BLaER1 treated with 17β-estradiol and CSF1 and Interleukin-3, amounts not matched to agents 10 nM and 100 nM (cell line): Measurements from ENCODE around the gene UPK1A.
A peak's percentile ranks its signal among the peaks of the same experiment; 100 is the strongest.

Experiments
- H3K27ac ChIP-seq, 11 experiments: shearing (Covaris generic); formaldehyde crosslinking; 2 replicates each; pipeline ENCODE4 v1.8.1; 2022
- H3K27me3 ChIP-seq, 11 experiments: shearing (Covaris generic); formaldehyde crosslinking; 2 replicates each; pipeline ENCODE4 v1.8.1; 2022
- H3K36me3 ChIP-seq, 11 experiments: shearing (Covaris generic); formaldehyde crosslinking; 2 replicates each; pipeline ENCODE4 v1.8.1; 2022
- H3K4me1 ChIP-seq, 10 experiments: shearing (Covaris generic); formaldehyde crosslinking; 2 replicates each; pipeline ENCODE4 v1.8.1; 2022
- H3K4me2 ChIP-seq, 11 experiments: shearing (Covaris generic); formaldehyde crosslinking; 2 replicates each; pipeline ENCODE4 v1.8.1; 2022
- H3K4me3 ChIP-seq, 10 experiments: shearing (Covaris generic); formaldehyde crosslinking; 2 replicates each; pipeline ENCODE4 v1.8.1; 2022
- H3K9ac ChIP-seq, 11 experiments: shearing (Covaris generic); formaldehyde crosslinking; 2 replicates each; pipeline ENCODE4 v1.8.1; 2022
- H3K9me3 ChIP-seq, 11 experiments: shearing (Covaris generic); formaldehyde crosslinking; replicated peaks in 1 of 11; 2 replicates each; pipeline ENCODE4 v1.8.1; 2022
- H4K20me1 ChIP-seq, 11 experiments: shearing (Covaris generic); formaldehyde crosslinking; 2 replicates each; pipeline ENCODE4 v1.8.1; 2022
- Cebpa-rat ChIP-seq, 11 experiments: shearing (Covaris generic); IDR thresholded peaks; 2 replicates each; pipeline ENCODE4 v1.8.1; 2022

UPK1A gene

DNA sequence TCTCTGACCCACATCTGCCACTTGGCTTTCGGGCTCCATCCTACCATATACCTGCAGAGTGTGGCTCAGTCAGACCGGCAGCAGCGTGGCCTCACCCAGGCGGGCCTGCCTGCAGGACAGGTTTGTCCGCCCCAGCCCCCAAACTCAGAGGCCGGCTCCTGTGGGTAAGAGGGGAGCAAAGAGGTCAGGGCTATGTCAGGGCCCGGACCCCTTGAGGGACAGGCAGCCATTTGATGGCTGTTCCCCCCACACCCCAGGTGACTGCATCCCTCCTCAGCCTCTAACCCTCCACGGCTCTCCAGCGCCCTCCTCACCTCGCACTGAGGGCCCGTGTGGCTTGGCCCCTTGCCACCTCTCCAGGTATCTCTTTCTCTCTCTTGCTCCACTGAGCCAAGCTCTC lies 25.7 kb downstream of the UPK1A start:
- no peaks in the 10 kb centered on the region for H3K36me3 ChIP-seq
- no peaks in the 10 kb centered on the region for H4K20me1 ChIP-seq
- H3K4me3 ChIP-seq: no peak overlapping the region
- H3K27ac ChIP-seq: no peak overlapping the region
- no peaks in the 10 kb centered on the region for H3K27me3 ChIP-seq
- no peak for TF ChIP-seq Cebpa-rat (IDR thresholded peaks at IDR 0.05)
- H3K4me2 ChIP-seq: no peak overlapping the region
- 0 out of 22 replicates have a peak overlapping the region, but pooled peaks of 1 of the 11 experiments have one; percentile 0 for H3K9ac ChIP-seq
- H3K9me3 ChIP-seq: 0 out of 22 replicates have a peak, but pooled peaks cover 0 to 4% (median 0%) of the 10 kb centered on the region in 11 experiments
- peaks cover 0 to 15% (median 10%) of the 10 kb centered on the region in 10 experiments; a peak in 15 of 20 replicates for H3K4me1 ChIP-seq

DNA sequence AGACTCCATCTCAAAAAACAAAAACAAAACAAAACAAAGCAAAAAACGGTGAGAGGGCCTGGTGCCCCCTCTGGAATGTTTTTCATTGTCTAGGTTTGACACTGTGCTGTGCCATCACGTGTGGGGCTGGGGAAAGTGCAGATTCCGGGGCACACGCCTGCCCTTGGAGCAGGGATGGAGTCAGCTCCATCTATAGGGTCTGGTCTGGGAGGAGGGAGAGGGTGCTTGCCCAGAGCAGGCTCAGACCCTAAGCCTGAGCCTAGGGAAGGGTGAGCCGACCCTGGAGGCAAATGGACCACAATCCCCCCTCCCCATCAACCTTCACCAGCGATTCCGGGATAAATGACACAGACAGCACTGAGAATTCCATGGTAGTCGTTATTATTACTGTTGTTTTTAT lies 27.1 kb downstream of the UPK1A start:
- peak overlapping the region in 5 of 11 experiments; percentile 12 to 59 (median 26); a peak in 3 of 22 replicates for H3K4me2 ChIP-seq
- 0 out of 22 replicates have a peak, but pooled peaks cover 0 to 4% (median 0%) of the 10 kb centered on the region in 11 experiments for H3K9me3 ChIP-seq
- 0 out of 22 replicates have a peak overlapping the region, but pooled peaks of 1 of the 11 experiments have one; percentile 16 for H3K9ac ChIP-seq
- H3K36me3 ChIP-seq: no peaks in the 10 kb centered on the region
- no peaks in the 10 kb centered on the region for H4K20me1 ChIP-seq
- no peak overlapping the region for H3K27ac ChIP-seq
- H3K4me3 ChIP-seq: no peak overlapping the region
- no peak for TF ChIP-seq Cebpa-rat (IDR thresholded peaks at IDR 0.05)
- H3K4me1 ChIP-seq: peaks cover 0 to 9% (median 6%) of the 10 kb centered on the region in 10 experiments; a peak in 11 of 20 replicates
- no peaks in the 10 kb centered on the region for H3K27me3 ChIP-seq

DNA sequence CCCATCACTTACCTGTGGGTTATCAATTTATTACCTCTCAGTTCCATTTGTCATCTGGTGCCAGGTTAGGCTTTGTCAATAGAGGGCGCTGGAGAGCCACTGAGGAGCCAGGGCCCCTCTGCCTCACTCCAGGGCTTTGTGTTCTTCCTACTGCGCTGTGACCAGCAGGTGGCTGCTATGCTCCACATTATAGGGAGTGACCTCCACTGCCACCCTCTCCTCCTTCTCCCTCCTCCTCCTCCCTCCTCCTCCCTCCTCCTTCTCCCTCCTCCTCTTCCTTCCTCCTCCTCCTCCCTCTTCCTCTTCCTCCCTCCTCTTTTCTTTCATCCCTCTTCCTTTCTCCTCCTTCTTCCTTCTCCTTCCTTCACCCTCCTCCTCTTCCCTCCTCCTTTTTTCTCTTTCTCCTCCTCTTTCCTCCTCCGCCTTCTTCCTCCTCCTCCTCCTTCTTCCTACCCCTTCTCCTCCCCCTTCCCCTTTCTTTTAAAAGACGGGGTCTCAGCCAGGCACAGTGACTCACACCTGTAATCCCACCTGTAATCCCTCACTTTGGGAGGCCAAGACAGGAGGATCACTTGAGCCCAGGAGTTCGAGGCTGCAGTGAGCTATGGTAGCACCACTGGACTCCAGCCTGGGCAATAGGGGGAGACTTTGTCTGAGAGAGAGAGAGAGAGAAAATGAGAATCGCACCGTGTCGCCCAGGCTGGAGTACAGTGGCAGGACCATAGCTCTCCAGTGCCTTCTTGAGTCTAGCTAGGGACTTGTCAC lies 27.7 kb downstream of the UPK1A start:
- no peaks in the 10 kb centered on the region for H3K36me3 ChIP-seq
- no peak overlapping the region for H3K9ac ChIP-seq
- H3K4me1 ChIP-seq: peaks cover 0 to 9% (median 6%) of the 10 kb centered on the region in 10 experiments; a peak in 11 of 20 replicates
- H3K4me2 ChIP-seq: peak overlapping the region in 3 of 11 experiments; percentile 26 to 59 (median 45); a peak in 1 of 22 replicates
- TF ChIP-seq Cebpa-rat (IDR thresholded peaks at IDR 0.05): no peak
- no peak overlapping the region for H3K27ac ChIP-seq
- 0 out of 22 replicates have a peak, but pooled peaks cover 0 to 4% (median 0%) of the 10 kb centered on the region in 11 experiments for H3K9me3 ChIP-seq
- H3K27me3 ChIP-seq: no peaks in the 10 kb centered on the region
- H3K4me3 ChIP-seq: no peak overlapping the region
- H4K20me1 ChIP-seq: no peaks in the 10 kb centered on the region

DNA sequence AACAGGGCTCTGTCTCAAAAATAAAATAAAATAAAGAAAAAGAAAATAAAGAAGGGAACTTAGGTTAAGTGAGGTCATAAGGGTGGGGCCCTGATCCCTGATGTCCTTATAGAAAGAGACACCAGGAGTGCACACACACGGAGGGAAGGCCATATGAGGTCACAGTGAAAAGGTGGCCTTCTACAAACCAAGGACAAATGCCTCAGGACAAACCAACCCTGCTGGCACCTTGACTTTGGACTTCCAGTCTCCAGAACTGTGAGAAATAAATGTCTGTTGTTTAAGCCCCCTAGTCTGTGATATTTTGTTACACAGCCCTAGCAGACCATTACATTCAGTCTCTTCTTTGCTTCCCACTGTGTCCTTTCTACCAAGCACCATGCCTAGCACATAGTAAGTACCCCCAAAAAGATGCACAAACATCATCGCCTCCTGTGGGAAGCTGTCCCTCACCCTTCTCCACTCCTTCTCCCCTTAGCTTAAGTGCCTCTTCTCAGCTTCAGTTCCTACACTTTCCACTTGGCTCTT lies 29.6 kb downstream of the UPK1A start:
- no peak for TF ChIP-seq Cebpa-rat (IDR thresholded peaks at IDR 0.05)
- H4K20me1 ChIP-seq: no peaks in the 10 kb centered on the region
- no peaks in the 10 kb centered on the region for H3K27me3 ChIP-seq
- peaks cover 0 to 9% (median 6%) of the 10 kb centered on the region in 10 experiments; a peak in 11 of 20 replicates for H3K4me1 ChIP-seq
- no peak overlapping the region for H3K9ac ChIP-seq
- no peak overlapping the region for H3K4me3 ChIP-seq
- no peak overlapping the region for H3K4me2 ChIP-seq
- 0 out of 22 replicates have a peak, but pooled peaks cover 0 to 4% (median 0%) of the 10 kb centered on the region in 11 experiments for H3K9me3 ChIP-seq
- H3K27ac ChIP-seq: no peak overlapping the region
- no peaks in the 10 kb centered on the region for H3K36me3 ChIP-seq

GRCh38 chr19:35696835-35697234 lies 30.5 kb downstream of the UPK1A start:
- no peaks in the 10 kb centered on the region for H4K20me1 ChIP-seq
- H3K9ac ChIP-seq: no peak overlapping the region
- no peak overlapping the region for H3K4me3 ChIP-seq
- H3K4me2 ChIP-seq: no peak overlapping the region
- 0 out of 22 replicates have a peak, but pooled peaks cover 0 to 4% (median 0%) of the 10 kb centered on the region in 11 experiments for H3K9me3 ChIP-seq
- H3K27me3 ChIP-seq: no peaks in the 10 kb centered on the region
- H3K27ac ChIP-seq: no peak overlapping the region
- TF ChIP-seq Cebpa-rat (IDR thresholded peaks at IDR 0.05): no peak
- H3K4me1 ChIP-seq: peaks cover 0 to 11% (median 6%) of the 10 kb centered on the region in 10 experiments; a peak in 12 of 20 replicates
- H3K36me3 ChIP-seq: no peaks in the 10 kb centered on the region

DNA sequence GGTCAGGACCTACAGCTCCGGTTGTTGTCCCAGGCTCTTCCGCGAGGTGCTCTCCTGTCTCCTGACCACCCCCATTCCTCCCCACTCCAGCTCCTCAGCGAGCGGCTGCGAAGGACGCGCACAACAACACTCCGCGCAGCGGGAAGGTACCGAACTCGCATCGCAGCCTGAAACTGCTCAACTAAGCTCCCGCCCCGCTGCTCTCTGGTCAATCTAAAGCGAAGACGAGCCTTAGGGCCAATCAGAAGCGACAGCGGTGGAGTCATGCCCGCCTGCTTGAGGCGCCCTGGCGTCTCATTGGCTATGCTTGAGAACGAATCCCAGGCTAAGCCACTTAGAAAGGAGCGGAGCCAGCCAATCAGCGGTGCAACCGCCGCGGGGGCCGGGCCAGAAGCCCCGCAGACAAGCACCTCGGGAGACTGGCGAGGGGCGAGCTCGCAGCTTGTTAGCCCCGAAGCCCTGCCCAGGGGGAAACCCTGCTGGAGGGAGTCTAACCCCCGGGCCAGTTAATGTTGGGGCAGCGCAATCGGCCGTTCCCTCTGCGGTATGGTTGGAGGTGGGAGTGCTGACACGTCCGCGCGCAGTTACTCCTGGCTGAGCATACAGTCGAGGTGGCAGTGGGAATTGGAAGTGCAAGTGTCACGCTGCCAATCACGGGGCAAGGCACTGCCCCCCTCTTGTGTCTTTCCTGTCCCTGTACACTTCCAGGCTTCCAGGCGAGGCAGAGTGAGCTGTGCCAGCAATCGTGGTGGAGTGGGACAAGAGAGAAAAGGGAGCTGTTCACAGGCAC lies 36.1 kb downstream of the UPK1A start:
- H3K4me2 ChIP-seq: peak overlapping the region; percentile 71 to 89 (median 84)
- peak overlapping the region; percentile 50 to 68 (median 56) for H3K4me3 ChIP-seq
- H3K4me1 ChIP-seq: peaks cover 0 to 16% (median 7%) of the 10 kb centered on the region in 10 experiments; a peak in 7 of 20 replicates
- peaks cover 0 to 3% (median 0%) of the 10 kb centered on the region in 11 experiments; a peak in 1 of 22 replicates for H4K20me1 ChIP-seq
- peak overlapping the region in 10 of 11 experiments; percentile 8 to 58 (median 46); a peak in 14 of 22 replicates for H3K9ac ChIP-seq
- TF ChIP-seq Cebpa-rat (IDR thresholded peaks at IDR 0.05): no peak
- H3K36me3 ChIP-seq: no peaks in the 10 kb centered on the region
- peaks cover 0 to 15% (median 9%) of the 10 kb centered on the region in 11 experiments; a peak in 13 of 22 replicates for H3K27me3 ChIP-seq
- no peak overlapping the region for H3K27ac ChIP-seq
- no peaks in the 10 kb centered on the region for H3K9me3 ChIP-seq

GRCh38 chr19:35703343-35703742 lies 37.0 kb downstream of the UPK1A start:
- H3K36me3 ChIP-seq: no peaks in the 10 kb centered on the region
- H3K27me3 ChIP-seq: peaks cover 0 to 15% (median 9%) of the 10 kb centered on the region in 11 experiments; a peak in 13 of 22 replicates
- H3K4me2 ChIP-seq: peak overlapping the region; percentile 71 to 89 (median 84); a peak in 15 of 22 replicates
- no peak overlapping the region for H3K4me3 ChIP-seq
- H4K20me1 ChIP-seq: peaks cover 0 to 3% (median 0%) of the 10 kb centered on the region in 11 experiments; a peak in 1 of 22 replicates
- H3K9me3 ChIP-seq: no peaks in the 10 kb centered on the region
- H3K4me1 ChIP-seq: peaks cover 0 to 16% (median 7%) of the 10 kb centered on the region in 10 experiments; a peak in 7 of 20 replicates
- no peak overlapping the region for H3K27ac ChIP-seq
- peak overlapping the region in 2 of 11 experiments; percentile 45 to 55; a peak in 1 of 22 replicates for H3K9ac ChIP-seq
- no peak for TF ChIP-seq Cebpa-rat (IDR thresholded peaks at IDR 0.05)

- no peak for TF ChIP-seq Cebpa-rat (IDR thresholded peaks at IDR 0.05)
- Histone ChIP-seq H3K4me2 (peak within 1 kb of the TSS in 3 of 11 experiments; percentile 84 to 89 (median 85); a peak in 2 of 22 replicates), H3K27ac (no peak within 1 kb of the TSS)
Observed at GRCh38 chr19:35704218-35704617, 37.9 kb downstream of the UPK1A start, which contains the start of gene ZBTB32. Gene ZBTB32, plus strand, starts transcription at chr19:35704558. Its CDS starts 10,069 bp downstream, at chr19:35714627.

More at GRCh38 chr19:35704218-35704617, 37.9 kb downstream of the UPK1A start, which contains the start of gene ZBTB32:
- no peaks in the 10 kb centered on the region for H3K36me3 ChIP-seq
- peaks cover 0 to 16% (median 7%) of the 10 kb centered on the region in 10 experiments; a peak in 7 of 20 replicates for H3K4me1 ChIP-seq
- no peak within 1 kb of the TSS for H3K9ac ChIP-seq
- H4K20me1 ChIP-seq: peaks cover 0 to 3% (median 0%) of the 10 kb centered on the region in 11 experiments; a peak in 1 of 22 replicates
- H3K27me3 ChIP-seq: peaks cover 0 to 15% (median 9%) of the 10 kb centered on the region in 11 experiments; a peak in 13 of 22 replicates
- H3K4me3 ChIP-seq: no peak within 1 kb of the TSS
- H3K9me3 ChIP-seq: no peaks in the 10 kb centered on the region
